Measurements from ENCODE around the gene FBXO2.

Gene FBXO2

GRCh38 chr1:11648732-11649158 lies 5.5 kb downstream of the FBXO2 start:
- no peak overlapping the region for H3K4me3 ChIP-seq (ENCODE audit: low read length, poor library complexity, severe bottlenecking)
- no peak overlapping the region for H3K9ac ChIP-seq (ENCODE audit: low read depth, low read length, poor library complexity, severe bottlenecking)
- H3K9me3 ChIP-seq (ENCODE audit: insufficient read depth, low read depth, low read length), result no peaks in the 10 kb centered on the region
- H3K36me3 ChIP-seq (ENCODE audit: insufficient read depth, low read length), result no peaks in the 10 kb centered on the region
- no peaks in the 10 kb centered on the region for H3K4me1 ChIP-seq (ENCODE audit: insufficient read depth, low read length, poor library complexity, severe bottlenecking)
- H3K9me2 ChIP-seq (replicated peaks; ENCODE audit: low read depth, low read length), result no peaks in the 10 kb centered on the region
- no peak overlapping the region for H2AFZ ChIP-seq (ENCODE audit: low read length)
- H3K27me3 ChIP-seq (ENCODE audit: insufficient read depth, low read length, poor library complexity, severe bottlenecking), result no peaks in the 10 kb centered on the region
- no peaks in the 10 kb centered on the region for H3K79me2 ChIP-seq (ENCODE audit: insufficient read depth, low read length)
- H4K20me1 ChIP-seq (ENCODE audit: insufficient read depth, low read length, poor library complexity, severe bottlenecking), result no peaks in the 10 kb centered on the region
- no peak overlapping the region for H3K4me2 ChIP-seq (ENCODE audit: low read depth, low read length, poor library complexity, severe bottlenecking)
- H3F3A ChIP-seq (ENCODE audit: low read depth), result no peaks in the 10 kb centered on the region
- TF ChIP-seq CTCF (conservative IDR thresholded peaks at IDR 0.05; ENCODE audit: low read length) (no peak), EZH2phosphoT487 (IDR thresholded peaks at IDR 0.05; ENCODE audit: borderline replicate concordance) (no peak)

- H3K36me3 ChIP-seq (ENCODE audit: insufficient read depth, low read length), result no peaks in the 10 kb centered on the region
- H3K4me2 ChIP-seq (ENCODE audit: low read depth, low read length, poor library complexity, severe bottlenecking), result no peak overlapping the region
- H4K20me1 ChIP-seq (ENCODE audit: insufficient read depth, low read length, poor library complexity, severe bottlenecking), result no peaks in the 10 kb centered on the region
- H3K9me3 ChIP-seq (ENCODE audit: insufficient read depth, low read depth, low read length), result no peaks in the 10 kb centered on the region
- no peaks in the 10 kb centered on the region for H3K4me1 ChIP-seq (ENCODE audit: insufficient read depth, low read length, poor library complexity, severe bottlenecking)
- H3K9ac ChIP-seq (ENCODE audit: low read depth, low read length, poor library complexity, severe bottlenecking), result no peak overlapping the region
- no peak overlapping the region for H2AFZ ChIP-seq (ENCODE audit: low read length)
- no peak for TF ChIP-seq EZH2phosphoT487 (IDR thresholded peaks at IDR 0.05; ENCODE audit: borderline replicate concordance)
- TF ChIP-seq CTCF (conservative IDR thresholded peaks at IDR 0.05; ENCODE audit: low read length), result no peak
- no peaks in the 10 kb centered on the region for H3F3A ChIP-seq (ENCODE audit: low read depth)
- no peaks in the 10 kb centered on the region for H3K79me2 ChIP-seq (ENCODE audit: insufficient read depth, low read length)
- H3K9me2 ChIP-seq (replicated peaks; ENCODE audit: low read depth, low read length), result no peaks in the 10 kb centered on the region
- H3K27me3 ChIP-seq (ENCODE audit: insufficient read depth, low read length, poor library complexity, severe bottlenecking), result no peaks in the 10 kb centered on the region
- no peak overlapping the region for H3K4me3 ChIP-seq (ENCODE audit: low read length, poor library complexity, severe bottlenecking)
Observed at GRCh38 chr1:11648039-11648438, 6.2 kb downstream of the FBXO2 start.

GRCh38 chr1:11647333-11647732 lies 6.9 kb downstream of the FBXO2 start:
- H3K9me2 ChIP-seq (replicated peaks; ENCODE audit: low read depth, low read length), result no peaks in the 10 kb centered on the region
- no peak for TF ChIP-seq EZH2phosphoT487 (IDR thresholded peaks at IDR 0.05; ENCODE audit: borderline replicate concordance)
- TF ChIP-seq CTCF (conservative IDR thresholded peaks at IDR 0.05; ENCODE audit: low read length), result no peak
- no peaks in the 10 kb centered on the region for H3K27me3 ChIP-seq (ENCODE audit: insufficient read depth, low read length, poor library complexity, severe bottlenecking)
- no peaks in the 10 kb centered on the region for H3F3A ChIP-seq (ENCODE audit: low read depth)
- no peak overlapping the region for H2AFZ ChIP-seq (ENCODE audit: low read length)
- no peaks in the 10 kb centered on the region for H3K4me1 ChIP-seq (ENCODE audit: insufficient read depth, low read length, poor library complexity, severe bottlenecking)
- H3K4me2 ChIP-seq (ENCODE audit: low read depth, low read length, poor library complexity, severe bottlenecking), result no peak overlapping the region
- H3K4me3 ChIP-seq (ENCODE audit: low read length, poor library complexity, severe bottlenecking), result no peak overlapping the region
- H3K9ac ChIP-seq (ENCODE audit: low read depth, low read length, poor library complexity, severe bottlenecking), result no peak overlapping the region
- H3K9me3 ChIP-seq (ENCODE audit: insufficient read depth, low read depth, low read length), result no peaks in the 10 kb centered on the region
- no peaks in the 10 kb centered on the region for H3K36me3 ChIP-seq (ENCODE audit: insufficient read depth, low read length)
- no peaks in the 10 kb centered on the region for H4K20me1 ChIP-seq (ENCODE audit: insufficient read depth, low read length, poor library complexity, severe bottlenecking)
- no peaks in the 10 kb centered on the region for H3K79me2 ChIP-seq (ENCODE audit: insufficient read depth, low read length)
